KOPT-K1 (cell line): ENCODE measurements around the gene SMIM44.
"Not testable (repeated sequence)": the region's sequence is repeated elsewhere in the genome, so short reads cannot be mapped to it uniquely, and the experiment has no call there.

ENCODE experiments used
- H3K27ac ChIP-seq: fragments of 200-600 bp; sonication (generic); 2 replicates; pipeline ENCODE4 v1.5.1; 2016; ENCODE audit warnings: antibody characterized with exemption, mild to moderate bottlenecking, low read depth, low read length; ENCODE audit not compliant: poor library complexity, severe bottlenecking
- H3K36me3 ChIP-seq: fragments of 200-600 bp; sonication (generic); 2 replicates; pipeline ENCODE4 v1.5.1; 2017; ENCODE audit warnings: antibody characterized with exemption, mild to moderate bottlenecking, low read length, moderate library complexity; ENCODE audit not compliant: insufficient read depth
- H3K9me3 ChIP-seq: fragments of 200-600 bp; sonication (generic); 2 replicates; pipeline ENCODE4 v1.5.1; 2017; ENCODE audit warnings: antibody characterized with exemption, low read length, mild to moderate bottlenecking; ENCODE audit not compliant: insufficient read depth, poor library complexity, severe bottlenecking

The SMIM44 gene

DNA sequence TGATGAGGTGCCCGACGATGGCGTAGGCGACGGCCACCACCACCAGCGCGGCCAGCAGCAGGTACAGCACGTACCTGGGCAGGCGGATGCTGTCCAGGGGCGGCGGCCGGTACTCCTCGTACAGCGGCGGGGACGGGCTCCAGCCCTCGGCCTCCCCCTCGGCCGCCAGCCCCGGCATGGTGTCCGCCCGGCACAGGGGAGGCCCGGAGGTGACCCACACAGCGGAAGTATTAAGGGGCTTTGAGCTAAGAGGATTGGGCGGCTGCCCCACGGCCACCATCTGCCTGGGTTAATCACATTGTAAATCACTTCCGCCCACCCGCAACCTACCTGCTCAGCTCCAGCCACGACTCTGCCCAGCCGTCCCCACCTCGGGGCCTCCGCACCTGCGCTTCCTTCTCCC, at the start of gene SMIM44:
TSS of gene SMIM44 (minus strand) at position 216 of the 403 bp plus-strand sequence. CDS start at position 178, 38 bp downstream.
- Histone ChIP-seq H3K36me3 (peaks cover 4% of the 10 kb centered on the region), H3K27ac (no peak within 1 kb of the TSS), H3K9me3 (no peaks in the 10 kb centered on the region)

DNA sequence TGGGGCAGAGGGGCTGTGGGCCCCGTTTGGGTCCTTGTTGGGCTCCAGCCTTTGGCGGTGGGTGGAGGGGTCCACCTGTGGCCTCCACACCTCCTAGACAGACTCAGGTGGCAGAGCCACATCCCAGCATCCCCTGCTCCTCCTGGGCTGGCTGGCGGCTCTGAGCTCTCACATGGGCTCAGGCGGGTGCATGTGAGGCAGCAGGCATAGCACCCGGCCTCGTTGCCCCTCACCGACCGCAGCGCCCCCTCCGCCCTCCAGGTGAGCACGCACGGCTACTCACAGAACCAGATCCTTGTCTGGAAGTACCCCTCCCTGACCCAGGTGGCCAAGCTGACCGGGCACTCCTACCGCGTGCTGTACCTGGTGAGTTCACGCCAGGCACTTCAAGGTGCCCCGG, 49.8 kb upstream of the SMIM44 start:
- Histone ChIP-seq H3K27ac (no peak overlapping the region), H3K36me3 (peaks cover 89% of the 10 kb centered on the region), H3K9me3 (no peaks in the 10 kb centered on the region)

DNA sequence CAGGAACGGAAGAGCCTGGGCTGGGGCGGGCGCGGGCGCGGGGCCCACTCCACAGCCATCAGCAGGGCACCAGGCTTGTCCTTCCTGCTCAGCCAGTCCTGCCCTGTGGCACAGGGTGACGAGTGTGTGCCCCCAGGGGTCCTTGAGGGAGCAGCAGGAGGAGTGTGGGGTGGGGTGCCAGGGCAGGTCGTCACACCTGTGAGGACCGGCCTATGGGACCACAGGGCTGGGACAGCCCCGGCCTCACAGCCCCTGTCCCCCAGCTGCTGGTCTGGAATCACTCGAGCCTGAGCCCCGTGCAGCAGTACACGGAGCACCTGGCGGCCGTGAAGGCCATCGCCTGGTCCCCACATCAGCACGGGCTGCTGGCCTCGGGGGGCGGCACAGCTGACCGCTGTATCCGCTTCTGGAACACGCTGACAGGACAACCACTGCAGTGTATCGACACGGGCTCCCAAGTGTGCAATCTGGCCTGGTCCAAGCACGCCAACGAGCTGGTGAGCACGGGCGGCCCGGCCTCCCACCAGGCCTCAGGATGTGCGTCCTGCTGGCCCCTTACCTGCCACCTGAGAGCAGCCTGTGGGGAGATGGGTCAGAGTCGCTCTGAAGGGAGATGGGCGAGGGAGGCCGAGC, 49.0 kb upstream of the SMIM44 start:
- Histone ChIP-seq H3K36me3 (peaks cover 89% of the 10 kb centered on the region), H3K27ac (no peak overlapping the region)

DNA sequence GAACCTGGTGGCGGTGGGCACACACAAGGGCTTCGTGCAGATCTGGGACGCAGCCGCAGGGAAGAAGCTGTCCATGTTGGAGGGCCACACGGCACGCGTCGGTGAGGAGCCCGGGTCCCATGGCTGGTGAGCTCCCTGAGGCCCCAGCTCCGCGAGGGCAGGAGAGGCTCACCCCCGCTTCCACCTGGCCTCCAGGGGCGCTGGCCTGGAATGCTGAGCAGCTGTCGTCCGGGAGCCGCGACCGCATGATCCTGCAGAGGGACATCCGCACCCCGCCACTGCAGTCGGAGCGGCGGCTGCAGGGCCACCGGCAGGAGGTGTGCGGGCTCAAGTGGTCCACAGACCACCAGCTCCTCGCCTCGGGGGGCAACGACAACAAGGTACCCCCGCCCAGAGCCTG, 48.5 kb upstream of the SMIM44 start:
- Histone ChIP-seq H3K9me3 (no peaks in the 10 kb centered on the region), H3K27ac (no peak overlapping the region), H3K36me3 (peaks cover 89% of the 10 kb centered on the region)

More for the DNA sequence above, 49.0 kb upstream of the SMIM44 start:
- H3K9me3 ChIP-seq = no peaks in the 10 kb centered on the region

DNA sequence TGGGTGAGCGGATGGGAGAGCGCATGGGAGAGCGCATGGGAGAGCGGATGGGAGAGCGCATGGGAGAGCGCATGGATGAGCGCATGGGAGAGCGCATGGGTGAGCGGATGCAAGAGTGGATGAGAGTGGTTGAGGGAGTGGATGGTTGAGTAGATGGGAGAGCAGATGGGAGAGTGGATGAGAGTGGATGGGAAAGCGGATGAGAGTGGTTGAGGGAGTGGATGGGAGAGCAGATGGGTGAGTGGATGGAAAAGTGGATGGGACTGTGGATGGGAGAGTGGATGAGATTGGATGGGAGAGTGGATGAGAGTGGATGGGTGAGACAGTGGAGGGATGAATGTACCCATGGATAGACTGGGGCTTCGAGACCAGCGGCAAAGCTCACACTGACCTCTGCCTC, 47.1 kb upstream of the SMIM44 start:
- Histone ChIP-seq H3K27ac (no peak overlapping the region), H3K9me3 (no peaks in the 10 kb centered on the region), H3K36me3 (peaks cover 88% of the 10 kb centered on the region)

DNA sequence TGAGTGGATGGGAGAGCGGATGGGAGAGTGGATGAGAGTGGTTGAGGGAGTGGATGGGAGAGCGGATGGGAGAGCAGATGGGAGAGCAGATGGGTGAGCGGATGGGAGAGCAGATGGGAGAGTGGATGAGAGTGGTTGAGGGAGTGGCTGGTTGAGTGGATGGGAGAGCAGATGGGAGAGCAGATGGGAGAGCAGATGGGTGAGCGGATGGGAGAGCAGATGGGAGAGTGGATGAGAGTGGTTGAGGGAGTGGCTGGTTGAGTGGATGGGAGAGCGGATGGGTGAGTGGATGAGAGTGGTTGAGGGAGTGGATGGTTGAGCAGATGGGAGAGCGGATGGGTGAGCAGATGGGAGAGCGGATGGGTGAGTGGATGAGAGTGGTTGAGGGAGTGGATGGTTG, 46.1 kb upstream of the SMIM44 start:
- H3K9me3 ChIP-seq = not testable (repeated sequence)
- H3K36me3 ChIP-seq = peaks cover 85% of the 10 kb centered on the region

DNA sequence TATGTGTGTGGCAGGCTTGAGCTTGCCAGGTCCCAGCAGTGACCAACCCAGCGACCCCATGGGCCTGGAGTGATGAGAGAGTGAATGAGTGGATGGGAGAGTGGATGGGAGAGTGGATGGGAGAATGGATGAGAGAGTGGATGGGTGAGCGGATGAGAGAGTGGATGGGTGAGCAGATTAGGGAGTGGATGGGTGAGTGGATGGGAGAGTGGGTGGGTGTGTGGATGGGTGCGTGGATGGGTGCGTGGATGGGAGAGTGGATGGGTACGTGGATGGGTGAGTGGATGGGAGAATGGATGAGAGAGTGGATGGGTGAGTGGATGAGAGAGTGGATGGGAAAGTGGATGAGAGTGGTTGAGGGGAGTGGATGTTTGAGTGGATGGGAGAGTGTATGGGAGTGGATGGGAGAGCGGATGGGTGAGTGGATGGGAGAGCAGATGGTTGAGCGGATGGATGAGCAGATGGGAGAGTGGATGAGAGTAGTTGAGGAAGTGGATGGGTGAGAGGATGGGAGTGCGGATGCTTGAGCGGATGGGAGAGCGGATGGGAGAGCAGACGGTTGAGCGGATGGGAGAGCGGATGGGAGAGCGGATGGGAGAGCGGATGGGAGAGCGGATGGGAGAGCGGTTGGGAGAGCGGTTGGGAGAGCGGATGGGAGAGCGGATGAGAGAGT, 45.4 kb upstream of the SMIM44 start:
- H3K9me3 ChIP-seq = no peaks in the 10 kb centered on the region
- H3K36me3 ChIP-seq = peaks cover 85% of the 10 kb centered on the region
- no peak overlapping the region for H3K27ac ChIP-seq

More for the DNA sequence above, 46.1 kb upstream of the SMIM44 start:
- not testable (repeated sequence) for H3K27ac ChIP-seq

DNA sequence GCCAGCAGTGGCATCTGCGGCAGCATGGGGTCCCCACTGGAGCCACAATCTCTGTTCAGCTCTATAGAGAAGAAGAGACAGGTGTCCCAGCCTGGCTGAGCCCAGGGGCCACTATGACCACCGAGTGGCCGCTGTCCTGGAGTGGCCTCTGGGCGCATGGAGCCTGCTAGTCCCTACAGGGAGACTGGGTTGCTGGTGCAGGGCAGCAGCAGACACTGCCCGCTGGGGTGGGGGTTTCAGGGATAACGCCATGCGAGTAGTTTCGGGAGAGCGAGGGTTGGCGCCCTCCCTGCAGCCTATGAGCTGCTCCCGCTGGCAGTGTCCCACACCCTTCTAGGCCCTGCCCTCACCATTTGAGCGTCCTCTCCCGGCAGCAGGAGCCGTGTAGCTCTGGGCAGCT, 44.8 kb upstream of the SMIM44 start:
- Histone ChIP-seq H3K9me3 (no peaks in the 10 kb centered on the region), H3K36me3 (peaks cover 85% of the 10 kb centered on the region), H3K27ac (no peak overlapping the region)

DNA sequence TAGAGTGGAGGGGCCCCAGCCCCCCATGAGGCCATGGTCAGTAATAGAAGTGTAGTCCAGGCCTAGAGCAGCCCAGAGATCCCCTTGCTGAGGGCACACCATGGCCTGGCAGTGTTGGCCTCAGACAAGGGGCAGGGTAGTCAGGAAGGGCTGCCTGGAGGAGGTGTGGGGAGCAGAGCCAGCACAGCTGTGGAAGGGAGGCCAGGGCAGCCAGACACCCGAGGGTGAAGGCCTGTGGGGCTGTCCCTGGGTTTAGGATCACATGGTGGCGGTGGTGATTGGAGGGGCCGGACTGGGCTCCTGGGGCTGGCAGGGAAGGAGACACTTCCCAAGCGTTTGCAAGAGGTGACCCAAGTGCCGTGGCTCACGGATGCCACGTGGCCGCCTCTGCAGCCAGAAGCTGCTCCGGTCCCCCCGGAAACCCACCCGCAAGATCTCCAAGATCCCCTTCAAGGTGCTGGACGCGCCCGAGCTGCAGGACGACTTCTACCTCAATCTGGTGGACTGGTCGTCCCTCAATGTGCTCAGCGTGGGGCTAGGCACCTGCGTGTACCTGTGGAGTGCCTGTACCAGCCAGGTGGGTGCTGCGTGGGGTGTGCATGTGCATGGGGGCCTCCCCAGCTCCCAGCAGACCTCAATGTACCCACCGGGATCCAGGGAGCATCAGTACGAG, 44.1 kb upstream of the SMIM44 start:
- no peak overlapping the region for H3K27ac ChIP-seq
- peaks cover 85% of the 10 kb centered on the region for H3K36me3 ChIP-seq
- H3K9me3 ChIP-seq = no peaks in the 10 kb centered on the region

DNA sequence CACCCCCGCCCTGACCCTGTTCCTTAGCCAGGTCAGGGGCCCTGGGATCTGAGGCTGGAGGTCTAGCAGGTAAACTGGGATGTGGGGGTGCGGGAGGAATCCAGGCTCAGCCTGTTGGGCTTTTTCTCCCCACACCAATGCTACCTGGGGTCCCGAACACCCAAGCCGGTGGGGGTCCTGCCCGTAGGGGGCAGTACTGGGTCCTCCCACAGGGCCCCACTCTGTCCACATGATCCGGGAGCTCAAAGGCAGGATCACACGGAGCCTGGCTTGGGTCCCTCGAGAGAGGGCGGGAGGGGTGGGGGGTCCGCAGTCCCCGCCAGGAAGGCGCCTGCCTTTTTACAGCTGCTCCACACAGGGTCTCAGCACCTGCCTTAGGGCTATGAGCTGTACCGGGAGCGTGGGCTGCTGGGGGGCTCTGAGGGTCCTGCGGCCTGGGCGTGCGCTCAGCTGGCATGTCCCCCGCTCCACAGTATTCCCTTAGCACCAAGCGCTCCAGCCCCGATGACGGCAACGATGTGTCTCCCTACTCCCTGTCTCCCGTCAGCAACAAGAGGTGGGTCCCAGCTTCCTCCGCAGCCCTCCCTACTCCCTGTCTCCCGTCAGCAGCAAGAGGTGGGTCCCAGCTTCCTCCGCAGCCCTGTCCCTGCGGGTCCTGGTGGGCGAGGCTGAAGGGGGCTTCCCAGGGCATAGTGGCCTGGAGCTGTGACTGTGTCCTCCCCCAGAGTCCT, 43.4 kb upstream of the SMIM44 start:
- H3K9me3 ChIP-seq = no peaks in the 10 kb centered on the region
- H3K36me3 ChIP-seq = peaks cover 85% of the 10 kb centered on the region
- H3K27ac ChIP-seq = no peak overlapping the region

DNA sequence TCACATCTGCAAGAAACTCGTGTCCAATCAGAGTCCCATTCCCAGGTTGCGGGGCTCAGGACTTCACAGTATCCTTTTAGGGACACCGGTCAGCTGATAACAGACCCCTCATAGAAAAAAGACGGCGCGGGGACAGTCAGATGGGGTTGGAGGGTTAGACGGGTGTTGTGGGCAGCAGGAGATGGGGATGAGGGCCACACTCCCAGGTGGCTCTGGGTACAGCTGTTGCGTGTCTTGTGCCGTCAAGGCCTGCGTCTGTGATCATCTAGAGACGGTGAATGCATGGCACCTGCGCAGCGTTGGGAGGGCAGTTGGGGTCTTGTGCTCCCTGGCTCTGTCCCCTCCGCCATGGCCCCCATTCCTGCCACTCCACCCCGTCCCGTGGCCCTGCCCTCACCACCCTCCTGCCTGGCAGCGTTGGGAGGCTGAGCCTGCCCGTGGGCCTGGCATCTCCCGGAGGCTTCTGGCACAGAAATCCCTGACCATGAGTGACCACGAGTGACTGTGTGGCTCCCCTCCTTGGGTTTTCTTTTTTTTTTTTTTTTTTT, 41.7 kb upstream of the SMIM44 start:
- Histone ChIP-seq H3K27ac (no peak overlapping the region), H3K36me3 (peaks cover 85% of the 10 kb centered on the region), H3K9me3 (no peaks in the 10 kb centered on the region)

DNA sequence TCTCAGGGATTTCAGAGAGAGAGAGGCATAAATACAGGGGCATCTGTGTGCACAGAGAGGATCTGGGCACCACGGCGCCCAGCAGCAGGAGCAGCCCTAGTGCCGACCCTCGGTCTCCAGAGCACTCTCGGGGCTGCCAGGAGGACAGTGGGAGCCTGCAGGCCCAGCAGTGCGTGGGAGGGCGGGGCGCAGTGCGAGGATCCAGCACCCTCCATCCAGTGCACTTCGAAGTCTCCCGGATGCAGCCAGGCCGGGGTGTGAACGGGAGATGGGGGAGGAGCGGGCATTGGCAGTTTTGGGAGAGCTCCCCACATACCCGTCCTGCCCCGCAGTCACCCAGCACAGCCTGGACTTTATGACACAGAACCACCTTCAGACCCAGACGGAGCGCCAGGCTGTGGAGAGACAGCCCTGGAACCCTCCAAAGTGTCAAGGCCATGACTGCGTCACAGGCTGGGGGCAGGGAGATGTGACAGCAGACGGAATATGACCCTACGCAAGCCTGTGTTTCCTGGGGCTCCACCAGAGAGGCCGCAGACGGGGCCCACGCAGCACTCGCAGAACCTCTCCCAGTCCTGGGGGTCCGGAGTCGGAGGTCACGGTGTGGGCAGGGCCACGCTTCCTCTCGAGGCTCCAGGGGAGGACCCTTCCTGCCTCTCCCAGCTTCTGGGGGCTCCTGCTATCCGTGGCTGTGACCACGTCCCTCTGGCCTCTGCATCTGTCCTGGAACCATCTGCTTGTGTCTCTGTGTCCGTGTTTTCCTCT, 41.0 kb upstream of the SMIM44 start:
- no peaks in the 10 kb centered on the region for H3K9me3 ChIP-seq
- no peak overlapping the region for H3K27ac ChIP-seq
- peaks cover 91% of the 10 kb centered on the region for H3K36me3 ChIP-seq

DNA sequence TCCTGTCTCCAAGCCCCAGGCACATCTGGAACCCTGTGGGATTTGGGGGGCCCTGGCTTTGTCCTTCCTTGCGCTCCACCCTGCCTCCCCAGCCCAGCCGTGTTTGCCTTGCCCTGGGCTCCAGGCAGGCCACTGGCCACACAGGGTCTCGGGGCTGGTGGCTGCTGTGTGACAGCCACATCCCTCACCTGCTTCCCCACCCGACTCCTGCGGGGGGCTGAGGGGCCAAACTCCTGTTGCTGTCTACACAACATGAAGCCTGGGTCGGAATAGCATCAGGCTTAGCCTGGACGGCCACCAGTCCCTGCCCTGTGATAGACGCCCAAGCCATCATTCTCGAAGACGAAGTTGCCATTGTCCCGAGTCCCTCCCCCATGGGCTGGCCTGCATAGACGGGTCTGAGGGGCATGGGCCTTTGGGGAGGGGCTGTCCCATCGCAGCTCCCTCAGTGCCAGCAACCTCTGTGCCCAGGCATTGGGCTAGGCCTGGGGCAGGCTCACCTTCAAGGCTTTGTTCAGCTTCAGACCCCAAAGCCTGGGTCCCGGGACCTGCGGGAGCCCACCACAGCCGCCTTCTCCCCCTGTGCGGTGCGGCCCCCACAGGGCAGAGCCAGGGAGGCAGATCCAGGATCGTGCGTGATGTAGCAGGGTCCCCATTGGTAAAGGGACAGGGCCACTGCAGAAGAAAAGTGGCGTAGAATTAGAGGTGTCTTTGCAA, 40.3 kb upstream of the SMIM44 start:
- Histone ChIP-seq H3K9me3 (no peaks in the 10 kb centered on the region), H3K27ac (no peak overlapping the region), H3K36me3 (peaks cover 96% of the 10 kb centered on the region)
